Activated CD4-positive, CD25-positive, alpha-beta regulatory T cell treated with anti-CD3 and anti-CD28 coated beads, Interleukin-2, amount 50 U/mL, for 72 hours (primary cell): ENCODE data around the gene BEX1.
"Not testable (repeated sequence)": the region's sequence is repeated elsewhere in the genome, so short reads cannot be mapped to it uniquely, and the experiment has no call there.

ENCODE experiments used
- DNase-seq: peaks from one replicate; pipeline ENCODE4 v3.0.0; 2021

Gene BEX1

DNA sequence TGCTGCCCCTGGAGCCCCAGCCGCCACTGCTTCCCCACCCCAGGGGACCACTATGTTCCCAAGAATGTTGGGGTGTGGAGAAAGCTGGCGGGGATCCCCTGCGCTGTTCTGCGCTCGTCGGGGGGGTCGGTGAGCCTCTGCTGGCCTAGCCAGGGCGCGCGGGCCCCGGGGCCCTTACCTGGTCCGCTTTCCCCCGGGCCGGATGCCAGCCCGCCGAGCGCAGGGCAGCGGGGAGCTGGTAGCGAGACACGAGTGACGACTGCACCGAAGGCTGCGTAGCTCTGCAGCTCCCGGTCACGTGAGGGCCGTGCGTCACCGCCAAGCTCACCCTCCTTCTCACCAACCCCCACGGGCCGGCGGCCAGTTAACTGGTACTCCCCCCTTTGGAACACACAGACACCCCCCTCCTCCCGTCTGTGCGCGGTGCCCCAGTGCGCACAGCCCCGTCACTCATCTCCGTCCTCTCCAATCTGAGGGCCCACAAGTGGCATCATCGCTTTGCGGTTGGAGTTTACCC is at the start of gene BEX1:
Gene BEX1 (minus strand): TSS at position 254 of the 517 bp plus-strand sequence. CDS start 897 bp downstream, outside the sequence.
- no peak for DNase-seq

DNA sequence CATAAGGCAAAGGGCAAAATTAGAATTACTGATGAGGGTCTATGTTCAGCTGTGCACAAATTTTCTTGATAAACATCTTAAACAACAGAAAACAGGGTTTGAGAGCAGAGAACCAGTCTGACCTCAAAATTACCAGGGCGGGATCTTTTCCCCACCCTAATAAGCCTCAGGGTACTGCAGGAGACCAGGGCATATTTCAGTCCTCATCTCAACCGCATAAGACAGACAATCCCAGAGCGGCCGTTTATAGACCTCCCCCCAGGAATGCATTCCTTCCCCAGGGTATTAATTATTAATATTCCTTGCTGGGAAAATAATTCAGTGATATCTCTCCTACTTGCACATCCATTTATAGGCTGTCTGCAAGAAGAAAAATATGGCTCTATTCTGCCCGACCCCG is 45.5 kb upstream of the BEX1 start:
- DNase-seq: not testable (repeated sequence)

DNA sequence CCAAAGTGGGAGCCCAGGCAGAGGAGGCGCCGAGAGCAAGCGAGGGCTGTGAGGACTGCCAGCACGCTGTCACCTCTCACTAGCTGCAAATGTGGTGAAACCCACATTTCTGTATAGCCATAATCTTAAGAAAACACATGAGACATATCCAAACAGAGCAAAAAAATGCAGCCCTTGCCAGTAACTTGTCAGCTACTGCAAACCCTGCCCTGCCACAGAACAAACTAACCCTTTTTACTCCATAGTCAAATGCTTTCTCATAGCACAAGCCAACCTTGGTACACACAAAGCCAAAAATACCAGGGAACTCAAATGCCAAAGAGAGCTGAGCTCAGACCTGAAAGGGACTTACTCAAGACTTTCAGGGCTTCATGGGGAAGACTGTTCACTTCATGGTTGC is 43.9 kb upstream of the BEX1 start:
- no peak for DNase-seq

DNA sequence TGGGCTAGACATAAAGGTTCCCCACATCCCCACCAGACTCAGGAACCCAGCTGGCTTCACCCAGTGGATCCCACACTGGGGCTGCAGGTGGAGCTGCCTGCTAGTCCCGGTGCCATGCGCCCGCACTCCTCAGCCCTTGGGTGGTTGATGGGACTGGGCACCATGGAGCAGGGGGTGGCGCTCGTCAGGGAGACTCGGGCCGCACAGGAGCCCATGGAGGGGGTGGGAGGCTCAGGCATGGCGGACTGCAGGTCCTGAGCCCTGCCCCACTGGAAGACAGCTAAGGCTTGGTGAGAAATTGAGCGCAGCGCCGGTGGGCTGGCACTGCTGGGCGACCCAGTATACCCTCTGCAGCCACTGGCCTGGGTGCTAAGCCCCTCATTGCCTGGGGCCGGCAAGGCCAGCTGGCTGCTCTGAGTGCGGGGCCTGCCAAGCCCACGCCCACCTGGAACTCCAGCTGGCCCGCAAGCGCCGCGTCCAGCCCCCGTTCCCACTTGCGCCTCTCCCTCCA is 43.3 kb upstream of the BEX1 start:
- DNase-seq: not testable (repeated sequence)

DNA sequence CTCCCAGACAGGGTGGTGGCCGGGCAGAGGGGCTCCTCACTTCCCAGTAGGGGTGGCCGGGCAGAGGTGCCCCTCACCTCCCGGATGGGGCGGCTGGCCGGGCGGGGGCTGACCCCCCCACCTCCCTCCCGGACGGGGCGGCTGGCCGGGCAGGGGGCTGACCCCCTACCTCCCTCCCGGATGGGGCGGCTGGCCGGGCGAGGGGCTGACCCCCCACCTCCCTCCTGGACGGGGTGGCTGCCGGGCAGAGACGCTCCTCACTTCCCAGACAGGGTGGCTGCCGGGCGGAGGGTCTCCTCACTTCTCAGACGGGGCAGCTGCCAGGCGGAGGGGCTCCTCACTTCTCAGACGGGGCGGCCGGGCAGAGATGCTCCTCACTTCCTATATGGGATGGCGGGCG is 40.4 kb upstream of the BEX1 start:
- DNase-seq: not testable (repeated sequence)

DNA sequence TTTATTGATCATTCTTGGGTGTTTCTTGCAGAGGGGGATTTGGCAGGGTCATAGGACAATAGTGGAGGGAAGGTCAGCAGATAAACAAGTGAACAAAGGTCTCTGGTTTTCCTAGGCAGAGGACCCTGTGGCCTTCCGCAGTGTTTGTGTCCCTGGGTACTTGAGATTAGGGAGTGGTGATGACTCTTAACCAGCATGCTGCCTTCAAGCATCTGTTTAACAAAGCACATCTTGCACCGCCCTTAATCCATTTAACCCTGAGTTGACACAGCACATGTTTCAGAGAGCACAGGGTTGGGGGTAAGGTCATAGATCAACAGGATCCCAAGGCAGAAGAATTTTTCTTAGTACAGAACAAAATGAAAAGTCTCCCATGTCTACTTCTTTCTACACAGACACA is 39.9 kb upstream of the BEX1 start:
- DNase-seq: not testable (repeated sequence)

DNA sequence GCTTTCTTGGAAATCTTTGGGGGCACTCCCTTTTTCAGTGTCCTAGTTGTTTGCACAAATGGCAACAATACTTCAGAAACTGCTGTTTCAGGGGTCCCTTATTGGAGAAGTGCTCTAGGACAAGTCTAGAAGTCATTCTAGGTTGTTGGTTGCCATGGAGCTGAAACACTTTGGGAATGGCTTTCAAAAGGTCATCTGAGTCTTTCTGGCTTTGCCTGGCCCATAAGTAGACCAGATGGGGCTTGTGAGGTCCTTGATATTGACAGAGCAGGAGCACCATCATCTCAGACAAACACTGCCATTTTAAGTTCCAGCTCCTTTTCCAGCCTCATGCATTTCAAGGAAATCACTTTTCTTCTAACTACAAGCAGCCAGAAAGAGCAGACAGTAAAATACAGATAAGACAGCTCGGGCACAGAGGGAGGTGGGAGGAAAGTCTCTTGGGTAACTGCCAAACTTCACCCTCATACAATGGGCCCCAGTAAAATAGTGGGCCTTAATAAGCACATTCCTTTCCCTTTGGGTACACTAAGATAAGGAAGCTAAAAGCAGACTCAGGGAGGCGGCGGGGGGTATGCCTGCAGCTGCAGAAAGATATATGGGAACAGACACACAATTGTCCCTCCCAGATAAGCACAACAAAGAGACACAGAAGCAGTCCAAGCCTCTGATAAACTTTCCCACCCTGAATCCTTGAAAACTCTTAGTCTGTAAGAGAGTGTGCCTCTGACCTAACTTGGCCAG is 37.5 kb upstream of the BEX1 start:
- DNase-seq: no peak

DNA sequence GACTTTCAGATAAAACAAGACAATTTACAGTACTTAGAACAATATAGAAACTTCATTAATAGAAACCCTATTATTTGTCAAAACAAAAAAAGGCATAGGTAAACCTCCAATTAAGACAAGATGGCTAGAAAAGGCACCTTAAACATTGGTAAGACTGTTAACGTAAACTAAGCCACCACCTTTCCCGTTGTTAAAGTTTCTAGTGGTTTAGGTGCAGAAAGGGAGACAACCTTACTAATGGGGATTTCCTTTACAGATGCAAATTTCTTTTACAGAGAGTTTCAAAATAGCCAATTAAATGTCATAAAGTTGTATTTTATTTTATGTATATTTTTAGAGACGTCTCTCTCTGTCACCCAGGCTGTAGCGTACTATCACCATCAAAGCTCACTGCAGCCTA is 36.5 kb upstream of the BEX1 start:
- no peak for DNase-seq

DNA sequence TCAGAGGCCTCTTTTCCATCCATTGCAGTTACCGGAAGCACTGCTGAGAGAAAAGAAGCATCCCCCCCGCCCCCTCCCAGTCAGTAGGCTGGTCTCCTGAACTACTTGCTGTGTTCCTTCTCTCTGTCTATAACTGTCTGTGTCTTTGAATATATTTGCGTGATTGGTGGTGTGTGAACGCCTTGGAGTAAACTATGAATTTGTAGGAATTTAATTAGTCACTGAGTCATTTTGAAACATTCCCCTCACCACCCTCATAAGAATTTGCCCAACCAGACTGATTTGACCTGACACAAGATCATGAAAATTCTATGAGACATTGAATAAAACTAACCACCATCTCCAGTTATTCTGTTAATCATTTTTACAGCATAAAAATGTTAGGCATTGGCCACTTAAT is 35.7 kb upstream of the BEX1 start:
- DNase-seq: no peak

DNA sequence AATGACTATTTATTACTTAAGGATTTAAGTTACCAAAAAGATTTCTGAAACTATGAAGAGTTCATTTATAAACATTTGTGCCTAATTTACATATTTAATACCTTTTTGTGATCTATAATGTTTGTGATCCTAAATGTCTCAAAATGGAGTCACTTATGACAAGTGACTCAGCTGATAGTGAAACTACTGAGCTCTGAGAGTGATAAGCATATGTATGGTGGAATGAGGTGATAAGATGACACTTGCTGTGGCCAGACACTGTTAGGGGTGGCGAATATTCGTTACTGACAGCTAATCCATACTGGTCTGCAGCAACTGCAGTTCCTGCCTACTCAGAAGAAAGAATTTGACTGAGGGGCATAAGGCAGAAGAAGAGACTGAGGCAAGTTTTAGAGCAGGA is 34.5 kb upstream of the BEX1 start:
- DNase-seq: no peak

DNA sequence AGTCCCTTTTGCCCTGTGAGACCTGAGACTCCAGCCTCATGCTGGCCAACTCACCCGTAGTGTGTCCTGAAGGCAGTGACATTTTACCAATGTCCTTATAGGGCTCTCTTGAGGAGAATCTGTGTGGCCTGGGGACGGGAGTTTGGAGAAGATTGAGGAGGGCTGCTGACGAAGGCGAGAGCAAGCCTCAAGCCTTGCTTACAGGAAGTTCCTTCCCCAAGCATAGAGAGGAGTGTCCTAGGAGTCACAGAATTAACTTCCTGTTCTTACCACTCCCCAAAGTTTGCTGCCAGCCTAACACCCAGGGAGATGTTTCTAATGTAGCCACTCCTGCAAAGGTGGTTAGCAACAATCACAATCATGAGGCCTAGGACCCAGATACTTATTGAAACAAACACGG is 29.0 kb upstream of the BEX1 start, which contains the start of gene NXF3:
Gene NXF3 (minus strand): TSS at position 202 of the 400 bp plus-strand sequence. CDS start 120 bp downstream, at position 82.
- DNase-seq: no peak

DNA sequence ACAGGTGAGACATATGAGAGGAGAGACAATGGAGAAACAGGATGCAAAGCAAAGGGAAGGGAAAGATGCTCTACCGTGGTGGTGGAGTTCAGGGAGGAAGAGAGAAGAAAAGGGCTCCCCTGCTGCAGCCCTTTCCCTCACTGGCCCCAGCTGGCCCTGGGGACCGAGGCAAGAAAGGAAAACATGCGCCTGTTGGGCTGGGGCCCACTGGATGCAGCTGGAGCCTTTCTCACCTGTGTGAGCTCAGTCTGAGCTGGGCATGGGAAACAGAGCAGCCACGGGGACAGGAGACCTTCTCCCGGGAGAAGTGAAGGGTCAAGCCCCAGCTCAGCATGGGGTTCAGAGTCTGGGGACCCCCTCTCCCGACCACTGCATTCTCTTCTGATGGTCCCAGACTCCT is 17.1 kb upstream of the BEX1 start:
- DNase-seq: no peak

DNA sequence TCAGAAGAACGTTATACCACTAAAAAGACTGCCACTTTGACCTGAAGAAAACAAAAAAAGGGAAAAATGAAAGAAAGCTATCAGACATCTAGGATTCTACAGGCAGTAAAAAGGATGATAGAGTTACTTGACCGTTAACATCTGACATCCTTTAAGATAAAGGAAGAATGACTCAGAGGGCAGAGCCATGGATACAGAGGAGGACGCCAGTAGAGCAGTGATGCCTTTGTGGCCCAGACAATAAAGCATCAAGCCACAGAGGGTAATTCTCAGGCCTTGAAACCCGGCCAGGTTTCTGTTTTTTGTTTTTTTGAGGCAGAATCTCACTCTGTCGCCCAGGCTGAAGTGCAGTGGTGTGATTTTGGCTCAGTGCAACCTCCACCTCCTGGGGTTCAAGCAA is 9.5 kb upstream of the BEX1 start:
- DNase-seq: no peak

DNA sequence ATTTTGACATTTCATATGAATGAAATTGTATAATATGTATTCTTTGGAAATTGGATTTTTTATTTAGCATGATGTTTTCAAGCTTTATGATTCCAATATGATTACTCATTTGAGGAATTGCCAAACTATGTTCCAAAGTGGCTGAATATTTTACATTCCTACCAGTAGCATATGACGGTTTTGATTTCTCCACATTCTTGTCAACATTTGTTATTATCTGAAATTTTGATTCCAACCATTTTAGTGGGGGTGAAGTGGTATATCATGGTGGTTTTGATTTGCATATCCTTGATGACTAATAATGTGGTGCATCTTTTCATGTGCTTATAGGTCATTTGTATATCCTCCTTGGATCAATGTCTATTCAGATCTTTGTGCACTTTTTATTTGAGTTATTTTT is 2.6 kb upstream of the BEX1 start:
- DNase-seq: no peak

DNA sequence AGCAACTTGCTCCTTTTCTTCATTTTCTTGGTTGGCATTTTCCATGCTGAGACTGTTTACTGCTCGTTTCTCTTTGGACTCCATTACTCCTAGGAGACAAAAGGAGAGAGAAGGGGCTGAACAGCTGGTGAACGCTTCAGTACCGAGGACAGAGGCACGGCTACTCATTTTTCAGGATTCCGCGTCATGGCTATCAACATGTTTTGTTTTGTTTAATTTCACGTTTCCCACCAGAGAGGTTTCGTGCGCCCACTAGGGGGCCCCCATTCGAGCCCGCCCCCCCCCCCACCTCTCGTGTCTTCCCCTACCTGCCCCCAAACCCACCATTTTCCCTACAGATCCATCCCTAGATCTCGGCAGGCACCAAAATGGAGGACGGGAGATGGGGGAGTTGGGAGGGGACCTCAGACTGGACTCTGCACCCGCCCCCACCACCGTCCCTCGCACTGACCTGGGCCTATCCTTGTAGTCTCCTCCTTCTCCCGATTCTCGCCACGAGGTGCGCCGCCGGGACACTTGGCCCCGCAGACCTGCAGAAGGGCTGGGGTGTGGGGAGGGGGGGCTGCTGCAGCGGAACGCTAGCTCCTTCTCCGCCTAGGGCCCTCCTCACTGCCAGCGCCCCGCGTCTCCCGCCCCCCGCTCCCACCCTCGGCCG is 653 bp downstream of the BEX1 start:
- DNase-seq: no peak

DNA sequence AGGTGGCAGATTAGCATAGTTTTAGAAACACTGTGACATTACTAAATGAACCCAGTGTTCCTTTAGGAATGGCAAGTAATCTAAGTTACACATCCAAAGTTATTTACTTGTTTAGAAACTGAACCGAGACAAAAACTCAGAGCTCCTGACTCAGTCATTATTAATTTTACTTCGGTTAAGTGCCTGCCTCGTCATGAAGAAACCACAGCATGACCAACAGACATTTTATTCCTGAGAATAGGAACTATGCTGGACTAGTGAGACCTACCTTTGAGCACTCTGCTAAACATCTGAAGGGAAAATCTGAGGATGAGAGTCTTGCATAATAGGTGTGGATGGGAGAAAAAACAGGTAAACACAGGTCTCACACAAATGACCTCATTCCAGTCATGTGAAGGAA is 2.5 kb downstream of the BEX1 start:
- no peak for DNase-seq

DNA sequence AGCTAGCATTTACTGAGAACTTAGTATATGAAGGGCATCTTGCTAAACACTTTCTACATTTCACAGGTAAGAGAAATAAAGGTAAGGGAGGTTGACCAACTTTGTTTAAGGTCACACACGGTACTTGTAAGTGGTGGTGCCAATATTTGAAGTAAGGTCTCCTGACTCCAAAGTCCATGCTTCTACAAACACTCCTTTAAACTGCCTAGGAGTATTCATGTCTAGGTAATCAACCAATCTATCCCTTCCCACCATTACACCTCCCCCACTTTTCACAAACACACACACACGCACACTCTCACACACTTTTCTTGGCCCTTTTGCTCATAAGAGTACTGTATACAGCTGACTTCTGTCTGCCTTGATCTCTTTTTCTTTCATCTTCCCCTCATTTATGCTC is 7.1 kb downstream of the BEX1 start:
- no peak for DNase-seq

DNA sequence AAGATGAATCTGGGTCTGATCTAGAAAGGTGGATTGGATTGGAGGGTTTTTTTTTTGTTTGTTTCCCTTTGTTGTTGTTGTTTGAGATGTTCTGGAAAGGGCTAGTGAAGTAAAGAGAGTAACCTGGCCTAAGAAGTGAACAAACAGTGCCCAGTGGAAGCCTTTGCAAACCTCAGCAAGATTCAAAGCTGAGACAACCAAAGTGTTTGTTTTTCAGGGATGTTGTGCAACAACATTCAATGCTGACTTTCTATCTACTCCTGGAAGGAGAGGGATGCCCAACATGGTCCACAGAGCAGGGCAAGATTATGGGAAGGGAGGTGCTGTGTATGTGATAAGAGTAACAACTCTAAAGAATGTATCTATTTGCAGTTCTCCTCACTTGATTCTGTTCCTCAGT is 11.3 kb downstream of the BEX1 start:
- no peak for DNase-seq

DNA sequence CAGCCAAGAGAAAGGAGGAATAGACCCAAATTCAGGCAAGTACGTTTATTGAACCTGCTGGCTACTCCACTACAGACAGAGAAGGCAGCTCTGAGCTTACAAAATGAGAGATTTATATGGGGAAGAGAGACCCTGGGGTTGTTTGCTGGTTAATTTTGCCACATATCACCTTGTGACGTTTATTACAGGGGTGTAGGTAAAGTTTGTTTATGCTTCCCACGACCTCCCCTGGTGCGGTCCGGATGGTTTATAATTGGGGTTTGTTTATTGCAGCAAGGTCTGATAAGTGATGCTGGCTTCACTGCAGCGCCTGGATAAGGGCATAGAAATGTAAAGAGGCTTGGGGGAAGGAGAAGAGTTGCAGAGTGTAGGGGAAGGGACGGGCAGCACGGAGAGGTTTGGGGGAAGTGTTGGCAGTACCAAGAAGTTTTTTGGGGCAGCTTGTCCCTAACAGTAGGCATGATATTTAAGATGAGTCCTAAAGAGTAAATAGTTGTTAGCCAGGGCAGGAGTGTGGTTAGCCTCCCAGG is 12.6 kb downstream of the BEX1 start:
- DNase-seq: no peak

DNA sequence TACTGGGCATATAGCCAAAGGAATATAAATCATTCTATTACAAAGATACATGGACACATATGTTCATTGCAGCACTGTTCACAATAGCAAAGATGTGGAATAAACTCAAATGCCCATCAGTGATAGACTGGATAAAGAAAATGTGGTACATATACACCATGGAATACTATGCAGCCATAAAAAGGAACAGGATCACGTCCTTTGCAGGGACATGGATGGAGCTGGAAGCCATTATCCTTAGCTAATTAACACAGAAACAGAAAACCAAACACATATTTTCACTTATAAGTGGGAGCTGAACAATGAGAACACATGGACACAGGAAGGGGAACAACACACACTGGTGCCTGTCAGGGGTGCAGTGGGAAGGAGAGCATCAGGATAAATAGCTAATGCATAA is 30.6 kb downstream of the BEX1 start:
- DNase-seq: not testable (repeated sequence)

DNA sequence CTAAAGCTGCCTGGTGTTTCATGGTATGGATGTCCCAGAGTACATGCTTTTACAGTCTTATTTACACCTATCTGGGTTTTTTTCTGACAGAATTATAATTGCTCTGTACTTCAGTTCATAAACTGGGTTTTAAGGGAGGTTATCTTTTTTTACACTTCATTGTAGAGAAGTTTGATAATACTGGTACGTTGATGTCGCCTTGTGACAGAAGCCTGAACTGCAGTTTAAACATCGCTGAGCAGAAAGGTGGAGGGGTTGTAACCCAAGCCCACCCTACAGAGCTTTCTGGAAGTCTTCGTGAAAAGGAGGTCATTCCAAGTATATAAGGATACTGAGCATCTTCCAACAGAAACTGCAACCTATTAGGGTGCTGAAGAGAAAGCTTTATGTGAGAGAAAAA is 46.4 kb downstream of the BEX1 start:
- no peak for DNase-seq

DNA sequence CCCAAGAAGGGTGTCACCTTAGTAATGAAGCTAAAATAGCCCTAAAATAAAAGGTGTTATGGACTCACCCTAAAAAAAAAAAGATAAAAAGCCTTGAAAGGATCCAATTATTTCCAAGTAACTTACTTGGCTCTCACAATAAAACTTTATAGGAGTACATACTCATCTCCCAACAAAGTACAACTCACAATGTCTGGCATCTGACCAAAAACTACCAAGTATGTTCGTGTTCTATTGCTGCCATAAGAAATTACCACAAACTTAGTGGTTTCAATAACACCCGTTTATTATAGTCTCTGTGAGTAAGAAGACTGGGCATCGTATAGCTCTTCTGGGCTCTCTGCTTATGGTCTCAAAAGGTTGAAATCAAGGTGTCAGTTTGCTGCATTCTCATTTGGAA is 51.0 kb downstream of the BEX1 start:
- no peak for DNase-seq
